Measurements from ENCODE around the gene TBCD. TPM values are rescaled to one million over a fixed set of nuclear protein-coding genes. Genes with fewer than 3 reads are reported as not detected.

Gene TBCD
- total RNA-seq, 1 experiment from 2014 or later: 129 TPM

- no peaks in the 10 kb centered on the region for H3K27me3 Mint-ChIP-seq (ENCODE audit: low read depth)
- Histone ChIP-seq H3K9ac (ENCODE audit: extremely low read depth, insufficient read length, low read length) (no peak overlapping the region), H3K23ac (ENCODE audit: insufficient read length, low read depth, low read length) (no peak overlapping the region), H3K18ac (ENCODE audit: insufficient read length, low read depth, low read length) (no peak overlapping the region), H2BK120ac (ENCODE audit: low read depth, low read length, poor library complexity, severe bottlenecking) (no peak overlapping the region), H2BK20ac (ENCODE audit: low read depth, low read length, poor library complexity, severe bottlenecking) (no peak overlapping the region), H3T11ph (ENCODE audit: low read length) (no peak overlapping the region), H2BK5ac (ENCODE audit: insufficient read length, low read length) (no peak overlapping the region), H3K14ac (ENCODE audit: insufficient read depth, low read length) (no peak overlapping the region), H2BK15ac (ENCODE audit: low read depth, low read length) (no peak overlapping the region), H2AFZ (ENCODE audit: low read length) (no peak overlapping the region), H3K9me3 (ENCODE audit: control insufficient read depth, low read depth, low read length) (no peaks in the 10 kb centered on the region), H3K56ac (ENCODE audit: insufficient read length, low read depth, low read length) (no peak overlapping the region), H3K79me2 (ENCODE audit: insufficient read depth, low read length) (no peaks in the 10 kb centered on the region; the same call in 1 of the 2 replicates), H4K20me1 (ENCODE audit: control insufficient read depth, insufficient read depth, insufficient read length) (no peaks in the 10 kb centered on the region), H3K4me2 (ENCODE audit: insufficient read depth, insufficient read length, low read length) (no peak overlapping the region), H3K27me3 (ENCODE audit: insufficient read depth, low read length) (no peaks in the 10 kb centered on the region), H2AK5ac (ENCODE audit: insufficient read length, low read length) (no peak overlapping the region), H3K4ac (ENCODE audit: low read depth, low read length) (no peak overlapping the region), H3K23me2 (ENCODE audit: insufficient read length, low read depth, low read length, poor library complexity, severe bottlenecking) (no peaks in the 10 kb centered on the region), H2BK12ac (ENCODE audit: insufficient read length, low read depth, low read length) (no peak overlapping the region), H3K4me1 (ENCODE audit: insufficient read depth, low read length) (no peaks in the 10 kb centered on the region), H3K27ac (ENCODE audit: insufficient read length, low read depth, low read length) (no peak overlapping the region), H4K8ac (replicated peaks; ENCODE audit: insufficient read length, low read depth, low read length) (no peak overlapping the region), H4K5ac (ENCODE audit: insufficient read length, low read depth, low read length) (no peak overlapping the region), H4K91ac (ENCODE audit: insufficient read length, low read depth, low read length) (no peak overlapping the region), H3K79me1 (ENCODE audit: insufficient read depth, low read depth, low read length, poor library complexity, severe bottlenecking) (no peaks in the 10 kb centered on the region)
- peaks cover 33 to 51% (median 40%) of the 10 kb centered on the region in 3 experiments for H3K36me3 Mint-ChIP-seq (ENCODE audit: insufficient read depth in 1 of 3, low read depth in 3 of 3)
- no CpG with 5 or more reads among the region's 27 CpGs for WGBS (ENCODE audit: extremely low coverage, insufficient read length, low lambda C conversion rate)
- DNase-seq: no peak
- no peak overlapping the region; a peak in 1 of 7 replicates for H3K27ac Mint-ChIP-seq
- TF ChIP-seq CTCF (conservative IDR thresholded peaks at IDR 0.05): no peak
- H3K4me3 Mint-ChIP-seq: no peak overlapping the region
- no peaks in the 10 kb centered on the region; a peak in 1 of 5 replicates for H3K9me3 Mint-ChIP-seq
- no peaks in the 10 kb centered on the region; a peak in 2 of 4 replicates for H3K4me1 Mint-ChIP-seq
Measured at GRCh38 chr17:82787081-82787848, 35.4 kb downstream of the TBCD start.
